GM21576 (cell line): ENCODE measurements around the gene WASF3.

Source experiments
- ATAC-seq: cut with Tn5 transposase; IDR thresholded peaks from one replicate; pipeline ENCODE4 v1.9.1; 2021; ENCODE audit warnings: mild to moderate bottlenecking, moderate library complexity; ENCODE audit not compliant: unreplicated experiment

The WASF3 gene

DNA sequence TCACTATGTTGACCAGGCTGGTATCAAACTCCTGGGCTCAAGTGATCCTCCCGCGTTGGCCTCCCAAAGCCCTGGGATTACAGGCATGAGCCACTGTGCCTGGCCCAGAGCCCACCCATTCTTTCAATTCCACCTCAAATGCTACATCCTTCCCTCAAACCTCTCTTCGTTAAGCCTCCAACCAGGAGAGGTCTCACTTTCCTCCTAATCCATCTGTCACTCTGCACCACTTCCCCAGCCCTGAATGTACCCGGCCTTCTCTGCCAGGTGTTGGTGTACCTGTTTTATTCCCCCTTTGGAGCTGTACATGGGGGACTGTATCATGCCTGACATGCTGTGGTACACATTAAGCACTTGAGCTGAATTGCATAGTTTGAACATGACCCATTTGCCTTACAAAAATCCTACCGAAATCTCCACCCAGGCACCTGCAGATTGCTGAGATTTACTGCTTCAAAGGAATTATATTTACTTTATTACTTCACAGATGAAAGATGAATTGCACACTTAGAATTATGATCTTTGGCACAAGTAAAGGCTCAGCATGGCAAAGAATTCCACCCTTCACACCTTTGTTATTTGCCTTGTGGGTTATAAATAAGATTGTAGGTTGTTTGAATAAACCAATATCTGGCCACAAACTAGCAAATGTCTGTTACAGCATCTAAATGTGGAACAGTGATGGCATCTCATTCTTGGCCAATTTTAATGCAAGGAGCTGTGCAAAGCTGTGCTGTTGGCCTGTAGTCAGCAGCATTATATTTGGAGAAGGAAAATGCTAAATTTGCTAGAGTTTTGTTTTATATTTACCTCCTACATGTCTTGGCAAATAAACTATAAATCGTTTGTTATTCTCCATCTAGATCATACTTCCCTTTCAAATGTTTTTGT lies 15.6 kb upstream of the WASF3 start:
- no peak for ATAC-seq

DNA sequence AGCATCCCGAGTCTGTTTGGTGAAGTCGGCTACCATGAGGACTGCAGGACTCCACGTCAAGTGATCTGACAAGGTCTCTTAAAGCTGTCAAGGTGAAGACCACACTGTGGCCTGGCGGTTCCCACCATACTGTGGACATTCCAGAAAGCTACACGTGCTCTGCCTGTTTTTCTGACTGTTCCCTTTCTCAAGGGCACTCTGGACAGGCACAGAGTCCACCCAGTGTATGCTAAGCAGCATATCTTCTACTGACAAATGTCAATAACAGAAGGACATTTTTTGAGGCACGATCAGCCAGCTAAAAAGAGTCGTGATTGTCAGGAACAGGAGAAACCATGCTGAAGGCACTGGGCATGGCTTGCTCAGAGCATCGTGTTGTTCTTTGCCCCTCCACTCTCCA lies 12.8 kb upstream of the WASF3 start:
- no peak for ATAC-seq

DNA sequence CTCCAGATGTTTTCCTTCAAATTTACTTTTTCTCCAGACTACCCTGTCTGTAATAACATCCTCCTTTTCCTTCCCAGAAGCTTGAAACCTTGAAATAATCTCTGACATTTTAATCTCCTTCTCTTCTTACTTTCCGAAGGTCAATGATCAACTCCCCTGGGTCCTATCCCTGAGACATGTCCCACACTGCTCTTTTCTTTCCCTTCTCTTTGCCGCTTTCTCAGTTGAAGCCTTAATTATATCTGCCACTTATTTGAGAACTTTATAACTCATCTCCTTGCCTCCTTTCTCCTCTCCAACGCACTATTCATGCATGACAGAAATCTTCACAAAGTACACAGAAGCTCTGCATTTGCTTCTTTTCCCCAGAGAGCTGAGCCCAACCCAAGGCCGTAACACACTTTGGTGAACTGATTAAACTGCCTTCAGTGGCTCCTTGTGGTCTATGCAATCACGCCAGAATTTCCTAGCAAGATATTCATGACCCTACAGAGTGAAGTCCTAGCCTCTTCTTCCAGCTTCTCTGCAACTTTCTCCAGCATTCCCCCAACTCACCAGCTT lies 9.2 kb upstream of the WASF3 start:
- ATAC-seq, result no peak

DNA sequence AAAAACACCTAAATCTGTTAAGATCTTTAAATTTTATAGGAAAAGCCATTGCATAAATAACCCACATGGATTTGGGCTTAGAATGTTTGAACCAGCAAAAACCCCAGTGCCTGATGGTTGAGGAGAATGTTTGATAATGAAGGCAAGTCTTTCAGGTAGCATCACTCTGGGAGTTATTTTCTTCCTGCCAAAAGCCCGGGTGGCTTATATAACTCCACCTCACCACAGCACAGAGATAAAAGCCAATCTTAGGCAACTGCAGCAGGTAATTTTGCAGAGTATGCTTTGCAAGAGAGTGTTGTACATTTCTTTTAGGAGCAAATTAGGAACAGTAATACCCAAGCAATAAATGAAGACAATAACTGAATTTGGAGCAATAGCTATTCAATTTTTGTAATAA lies 7.8 kb upstream of the WASF3 start:
- ATAC-seq, result no peak

DNA sequence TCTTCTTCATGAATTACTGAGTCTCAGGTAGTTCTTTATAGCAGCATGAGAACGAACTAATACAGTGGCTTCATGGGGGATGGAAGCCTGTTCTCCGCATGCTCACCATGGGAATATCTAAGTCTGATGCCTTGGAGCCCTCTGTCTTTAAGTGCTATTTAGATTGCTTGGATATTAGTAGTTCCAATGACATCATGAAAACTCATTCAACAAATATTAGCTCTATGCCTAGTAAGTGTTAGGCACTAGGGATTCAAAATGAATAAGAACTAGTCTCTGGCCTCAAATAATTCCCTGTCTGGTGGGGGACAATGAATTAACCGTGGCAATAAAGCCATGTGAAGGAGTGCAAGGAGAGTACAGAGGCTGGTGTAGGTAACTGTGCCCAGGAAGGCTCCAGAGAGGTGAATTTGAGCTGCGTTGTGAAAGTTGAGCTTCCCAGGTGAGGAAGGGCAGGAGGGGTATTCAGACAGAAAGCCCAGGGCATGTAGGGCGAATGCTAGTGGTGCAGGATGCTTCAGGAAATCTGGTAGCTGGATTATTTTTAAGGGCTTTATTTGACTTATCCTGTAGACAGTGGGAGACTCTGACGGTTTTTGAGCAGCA lies 6.1 kb upstream of the WASF3 start:
- no peak for ATAC-seq

DNA sequence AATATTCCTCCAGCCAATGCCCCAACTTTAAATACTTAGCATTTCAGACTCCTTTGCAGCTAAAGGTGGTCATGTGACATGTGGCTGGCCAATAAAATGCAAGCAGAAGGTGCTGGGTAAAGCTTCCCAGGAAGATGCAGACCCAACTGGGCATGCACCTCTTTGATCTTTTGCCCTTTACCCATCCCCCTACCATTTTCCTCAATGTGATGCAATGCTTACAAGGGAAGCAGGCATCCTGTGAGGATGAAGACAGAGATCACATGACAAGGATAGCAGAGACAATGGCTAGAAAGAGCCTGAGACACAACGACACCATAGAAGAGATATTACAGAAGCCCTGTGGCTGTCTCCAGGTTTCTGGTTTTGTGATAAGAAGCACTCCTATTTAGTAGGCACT lies 2.1 kb upstream of the WASF3 start:
- ATAC-seq, result no peak

DNA sequence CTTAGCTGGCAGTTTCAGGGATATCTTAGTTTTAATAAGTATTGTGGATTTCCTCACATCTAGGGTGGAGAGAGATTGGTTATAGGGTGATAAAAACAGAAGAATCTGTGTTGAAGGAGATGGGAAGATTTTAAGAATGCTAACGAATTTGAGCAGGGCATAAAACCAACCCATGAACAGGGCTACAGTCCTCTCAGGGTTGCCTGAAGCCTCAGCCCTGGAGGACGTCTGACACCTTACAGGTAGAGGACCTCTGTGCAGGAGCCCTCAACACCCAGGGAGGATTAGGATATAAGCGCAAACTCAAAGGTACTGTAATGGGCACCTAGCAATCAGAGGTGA lies 461 bp upstream of the WASF3 start:
- no peak for ATAC-seq

DNA sequence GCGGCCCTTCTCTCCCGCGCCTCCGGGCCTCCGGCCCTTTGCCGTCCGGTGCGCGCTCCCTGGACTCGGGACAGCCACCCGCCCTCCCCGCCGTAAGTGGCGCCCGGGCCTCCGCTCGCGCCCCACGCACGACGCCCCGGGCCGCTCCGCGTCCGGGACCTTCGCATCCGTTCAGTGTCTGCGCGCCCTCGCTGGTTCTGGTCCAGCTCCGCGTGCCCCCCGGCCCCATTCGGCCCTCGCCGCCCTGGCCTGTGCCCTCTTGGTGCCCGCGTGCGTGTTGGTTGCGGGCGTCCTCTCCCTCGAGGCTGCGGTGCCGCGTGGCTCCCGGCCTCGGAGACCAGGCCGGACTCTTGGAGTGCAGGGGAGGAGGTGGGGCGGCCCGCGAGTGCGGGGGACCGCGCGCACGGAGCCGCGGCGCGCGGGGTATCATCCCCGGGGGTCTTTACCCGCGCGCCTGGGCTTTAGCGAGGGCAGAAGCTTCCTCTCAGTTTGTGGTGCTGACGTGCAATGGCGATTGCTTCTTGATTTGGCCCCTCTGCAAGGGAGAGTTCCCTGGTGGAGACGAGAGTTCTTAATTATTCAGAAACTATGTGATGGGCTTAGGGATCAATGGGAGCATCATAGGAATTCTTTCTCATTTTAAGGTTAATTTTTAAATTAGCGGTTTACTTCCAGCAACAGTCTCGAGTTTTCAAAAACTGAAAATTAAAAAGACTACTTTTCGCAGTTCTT lies 757 bp downstream of the WASF3 start:
- ATAC-seq, result no peak

DNA sequence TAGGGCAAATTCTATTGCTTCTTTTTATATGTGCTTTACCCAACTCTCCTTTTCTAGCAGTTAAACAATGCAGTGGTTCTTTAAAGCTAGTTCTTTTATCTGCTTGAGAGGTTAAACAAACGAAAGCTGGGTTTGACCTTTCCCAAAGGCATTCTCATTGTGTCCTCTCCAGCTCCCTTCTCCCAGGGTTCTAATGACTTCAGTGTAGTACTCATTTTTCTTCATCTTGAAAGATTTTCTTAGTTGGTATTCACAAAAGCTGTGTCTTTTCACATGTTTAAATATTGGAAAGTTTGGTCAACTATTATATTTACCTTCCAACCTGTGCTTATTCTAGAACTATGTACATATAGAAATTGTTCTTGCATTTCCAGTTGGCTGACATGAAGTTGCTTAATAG lies 1.5 kb downstream of the WASF3 start:
- no peak for ATAC-seq

DNA sequence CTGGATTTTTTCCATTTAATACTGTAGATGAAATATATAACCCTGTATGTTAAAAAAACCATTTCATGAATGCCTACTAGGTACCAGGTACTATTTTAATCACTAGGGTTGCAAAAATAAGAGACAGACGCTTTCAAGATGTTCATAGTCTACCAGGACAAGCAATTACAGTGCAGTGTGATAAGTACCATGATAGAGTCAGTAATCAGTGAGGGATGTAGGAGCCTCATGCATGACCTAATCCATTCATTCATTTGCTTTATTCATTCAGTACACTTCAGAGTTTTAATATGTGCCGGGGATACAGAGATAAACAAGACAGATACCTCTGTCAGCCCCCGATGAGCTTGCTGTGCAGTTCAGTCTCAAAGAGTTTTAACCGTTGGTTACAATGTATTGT lies 3.0 kb downstream of the WASF3 start:
- ATAC-seq, result no peak

DNA sequence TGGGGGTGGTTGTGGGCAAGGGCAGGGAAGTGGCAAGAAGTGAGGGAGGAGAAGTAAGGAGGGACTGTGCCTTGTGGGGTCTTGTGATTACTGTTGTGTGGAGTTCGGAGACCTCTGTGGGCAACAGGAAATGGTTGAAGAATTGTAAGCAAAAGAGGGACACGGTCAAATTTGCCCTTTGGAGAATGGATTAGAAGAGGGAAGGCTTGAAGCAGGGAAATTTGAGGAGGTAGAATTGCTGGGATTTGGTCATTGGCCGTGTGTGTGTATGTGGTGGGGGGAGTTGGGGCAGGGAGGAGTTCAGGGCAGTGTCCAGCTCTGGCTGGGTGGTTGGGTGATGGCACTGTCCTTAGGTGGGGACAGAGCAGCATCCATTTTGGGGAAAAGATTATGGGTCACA lies 3.6 kb downstream of the WASF3 start:
- no peak for ATAC-seq

DNA sequence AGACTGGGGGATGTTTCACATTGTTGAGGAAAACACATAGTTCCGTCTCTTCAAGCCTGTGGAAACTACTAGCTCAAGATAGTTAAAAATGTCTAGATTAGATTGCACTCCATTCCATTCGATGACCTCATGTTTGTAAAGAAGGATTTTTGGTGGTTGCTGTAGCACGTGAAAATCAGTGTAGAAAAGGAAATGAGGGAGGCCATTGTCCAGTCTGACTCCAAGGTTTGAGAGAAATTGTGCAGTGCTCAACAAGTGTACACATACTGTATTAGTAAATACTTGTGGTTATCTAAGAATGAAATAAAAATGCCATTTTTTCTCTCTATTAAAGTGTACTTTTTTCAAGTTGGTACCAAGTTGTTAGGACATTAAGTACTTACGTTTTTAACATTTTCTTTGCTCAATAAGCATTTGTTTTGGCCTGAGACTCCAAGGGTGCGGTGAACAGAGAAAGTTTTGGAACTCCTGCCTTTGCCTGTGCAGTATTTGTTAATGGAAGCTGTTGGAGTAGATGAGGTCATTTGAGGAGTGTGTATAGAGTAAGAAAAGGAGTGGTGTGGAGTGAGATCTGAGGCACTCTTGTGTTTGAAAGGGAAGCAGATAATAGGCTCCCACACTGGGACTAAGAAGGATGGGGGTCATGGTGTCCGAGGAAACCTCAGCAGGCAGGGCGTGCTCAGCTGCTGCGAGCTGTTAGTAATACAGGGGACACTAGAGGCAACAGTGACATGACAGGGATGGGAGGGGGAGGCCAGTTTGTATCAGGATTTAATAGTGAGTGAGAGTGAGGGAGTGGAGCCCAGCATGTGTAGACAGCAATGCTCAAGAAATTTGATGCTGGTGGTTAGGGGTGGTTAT lies 4.4 kb downstream of the WASF3 start:
- ATAC-seq, result no peak

DNA sequence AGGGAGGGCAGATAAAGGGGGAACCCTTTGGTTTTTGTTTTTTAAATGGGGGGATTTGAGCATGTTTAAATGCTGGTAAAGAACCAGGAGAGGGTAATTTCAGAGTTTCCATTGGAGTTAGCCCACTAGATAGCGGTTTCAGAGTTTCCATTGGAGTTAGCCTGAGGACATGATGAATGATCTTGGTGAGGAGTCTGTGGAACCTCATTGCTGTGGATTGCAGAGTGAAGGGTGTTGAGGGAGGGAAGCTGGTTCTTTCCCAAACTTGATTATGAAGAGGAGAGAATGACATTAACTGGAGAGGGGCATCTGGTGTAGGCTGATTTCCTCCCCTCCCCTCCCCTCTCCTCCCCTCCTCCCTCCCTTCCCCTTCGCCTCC lies 5.0 kb downstream of the WASF3 start:
- no peak for ATAC-seq

DNA sequence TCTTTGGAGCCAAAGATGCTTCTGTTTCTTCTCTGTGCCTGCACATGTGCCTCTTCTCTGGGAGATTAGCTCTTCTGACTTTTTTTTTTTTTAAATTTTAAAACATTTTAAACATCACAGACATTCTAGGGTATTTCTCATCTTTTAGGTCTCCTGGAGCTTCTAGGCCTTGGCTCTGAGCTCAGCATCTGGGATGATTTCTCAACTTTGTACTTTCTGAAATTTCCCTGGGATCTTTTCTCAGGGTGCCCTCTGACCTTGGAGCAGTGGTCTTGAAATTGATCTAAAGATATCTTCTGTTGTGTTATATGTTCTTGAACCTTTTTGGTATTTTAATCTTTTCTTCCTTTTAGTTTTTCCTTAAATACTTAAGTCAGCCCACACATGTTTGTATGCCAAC lies 6.2 kb downstream of the WASF3 start:
- ATAC-seq, result no peak

DNA sequence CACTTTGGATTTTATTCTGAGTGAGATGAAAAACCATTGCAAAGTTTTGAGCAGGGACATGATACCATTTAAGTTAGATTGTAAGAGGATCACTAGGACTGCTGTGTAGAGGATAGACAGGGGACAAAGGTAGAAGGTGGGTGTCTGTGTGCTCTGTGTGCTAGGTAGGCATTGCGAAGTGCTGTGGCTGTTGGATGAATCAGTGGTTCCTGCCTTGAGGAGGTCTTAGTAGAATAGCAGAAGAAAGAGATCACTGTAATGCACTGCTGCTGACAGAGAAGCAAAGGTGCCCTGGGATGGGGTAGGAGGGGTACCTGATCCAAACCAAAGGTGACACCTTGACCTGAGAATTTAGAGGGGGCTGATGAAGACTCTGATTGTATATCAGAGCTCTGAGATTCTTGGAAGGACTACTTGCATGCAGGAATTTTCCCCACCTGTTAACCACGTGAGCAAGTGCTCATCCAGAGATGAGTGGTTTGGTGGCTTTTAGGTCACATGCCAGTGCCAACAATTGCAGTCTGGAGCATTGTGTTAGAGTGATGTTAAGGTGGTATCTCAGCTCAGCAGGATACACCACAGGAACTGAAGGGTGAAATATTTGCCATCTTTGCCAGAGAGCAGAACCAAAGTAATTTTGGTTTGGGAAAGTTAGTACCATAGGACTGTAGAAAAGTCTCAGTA lies 10.8 kb downstream of the WASF3 start:
- ATAC-seq, result no peak

DNA sequence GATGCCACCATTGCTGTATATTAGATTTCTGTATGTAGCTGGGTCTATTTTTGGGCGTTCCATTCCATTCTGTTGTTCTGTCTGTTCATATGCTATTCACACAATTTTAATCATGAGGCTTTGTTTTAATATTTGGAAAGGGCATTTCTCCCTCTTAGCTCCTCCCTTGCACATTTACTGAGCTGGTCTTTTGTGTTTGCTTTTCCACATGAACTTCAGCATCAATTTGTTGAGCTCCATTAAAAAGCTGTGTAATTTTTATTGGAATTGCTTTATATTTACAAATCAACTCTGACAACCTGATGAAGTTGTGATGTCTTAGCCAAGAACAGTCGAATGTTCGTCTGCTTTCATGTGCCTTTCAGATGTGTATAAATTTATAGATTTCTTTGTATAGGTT lies 14.0 kb downstream of the WASF3 start:
- no peak for ATAC-seq

DNA sequence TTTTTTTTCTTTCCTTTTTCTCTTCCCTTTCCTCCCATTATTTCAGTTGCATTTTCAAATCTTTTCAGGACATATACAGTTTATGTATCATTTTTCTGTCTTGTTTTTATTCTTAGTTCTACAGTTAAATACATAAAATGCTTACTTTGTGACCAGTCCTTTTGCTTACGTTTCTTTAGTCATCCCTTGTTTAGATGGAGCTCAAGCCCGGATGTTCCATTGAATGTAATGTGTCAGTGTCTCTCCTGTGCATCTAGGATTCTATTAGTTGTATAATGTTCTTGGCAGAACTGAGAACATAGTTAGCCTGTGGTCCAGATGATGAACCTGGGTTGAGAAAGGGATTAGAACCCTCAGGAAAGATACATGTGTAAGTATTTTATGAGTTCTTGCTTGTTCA lies 17.8 kb downstream of the WASF3 start:
- no peak for ATAC-seq

DNA sequence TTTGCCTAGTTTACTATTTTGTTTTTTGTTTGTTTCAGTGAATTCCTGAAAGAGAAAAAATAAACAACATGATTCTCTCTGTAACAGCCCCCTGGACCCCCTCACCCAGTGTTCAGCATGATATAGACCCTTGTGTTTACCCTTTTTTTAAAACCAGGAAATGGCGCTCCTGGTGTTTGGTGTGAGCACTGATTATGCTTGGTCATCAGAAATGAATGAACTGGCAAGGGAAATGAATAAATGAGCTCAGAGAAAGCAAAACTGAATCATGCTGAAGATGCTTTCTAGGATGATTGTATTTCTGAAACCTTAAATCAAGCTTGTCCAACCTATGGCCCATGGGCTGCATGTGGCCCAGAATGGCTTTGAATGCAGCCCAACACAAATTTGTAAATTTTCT lies 22.1 kb downstream of the WASF3 start:
- no peak for ATAC-seq

DNA sequence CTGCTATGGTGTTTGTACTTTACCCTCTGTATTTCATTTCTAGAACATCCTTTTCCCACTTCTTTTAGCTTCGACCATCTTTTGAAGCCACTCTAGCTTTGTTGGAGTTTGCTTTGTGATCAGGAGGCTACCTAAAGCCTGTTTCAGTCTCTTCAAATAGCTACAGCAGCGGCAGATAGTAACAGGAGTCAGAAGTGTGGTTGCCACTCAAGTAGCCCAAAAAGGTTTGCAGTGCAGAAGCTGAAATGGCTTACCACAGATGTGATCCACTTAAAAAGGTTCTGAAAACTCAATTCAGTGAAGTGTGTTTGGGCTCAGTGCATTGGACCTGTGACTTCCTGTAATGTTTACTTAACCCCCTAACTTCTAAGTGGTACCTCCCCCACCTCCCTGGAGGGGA lies 26.2 kb downstream of the WASF3 start:
- ATAC-seq, result no peak

DNA sequence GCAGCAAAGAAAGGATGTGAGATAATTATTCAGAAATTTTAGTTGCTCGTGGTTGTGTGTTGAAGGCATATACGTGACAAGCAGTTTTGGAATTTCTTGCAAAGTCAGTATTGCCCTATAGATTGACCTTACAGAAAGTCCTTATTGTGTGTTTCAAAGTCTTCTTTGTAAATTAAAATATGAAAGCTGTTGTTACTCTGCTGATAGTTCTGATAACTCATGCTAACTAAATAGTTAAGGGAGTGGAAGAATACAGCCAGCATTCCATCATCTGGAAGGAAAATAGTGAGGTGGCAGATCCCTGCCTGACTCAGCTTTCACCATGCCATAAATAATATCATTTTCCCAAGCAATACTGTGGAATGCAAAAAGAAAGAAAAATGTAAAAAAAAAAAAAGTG lies 27.2 kb downstream of the WASF3 start:
- ATAC-seq, result no peak
